GM12878 (cell line): Measurements from ENCODE around the gene MLLT3. TPM values are rescaled to one million over a fixed set of nuclear protein-coding genes. Genes with fewer than 3 reads are reported as not detected.
A peak's percentile ranks its signal among the peaks of the same experiment; 100 is the strongest.

Experiments
- ATAC-seq: fragments of 200-7000 bp; cut with Tn5 transposase; 3 replicates; pipeline ENCODE4 v1.9.1; 2020; ENCODE audit warnings: mild to moderate bottlenecking, moderate library complexity
- BruUV-seq: library from RNA; stranded (reverse); fragments of 400-500 nt; replicated peaks from 2 replicates; lab custom pipeline; 2021; lab: Mats Ljungman, UMichigan
- CTCF ChIA-PET: fragments of 300-600 bp; sonication (Branson Sonifier 250); formaldehyde crosslinking; extraction: SDS; loops from one replicate; lab custom pipeline; 2021; ENCODE audit warnings: inconsistent platforms; lab: Yijun Ruan, JAX
- POLR2A ChIA-PET: fragments of 350-600 bp; formaldehyde crosslinking; extraction: SDS; loops from one replicate; lab custom pipeline; 2021; ENCODE audit warnings: inconsistent platforms; lab: Charles Lee
- RAD21 ChIA-PET: fragments of 300-600 bp; sonication (Branson Sonifier 250); formaldehyde crosslinking; loops from one replicate; lab custom pipeline; 2023; ENCODE audit warnings: antibody characterized with exemption; ENCODE audit not compliant: unreplicated experiment; lab: Charles Lee
- SMC1A ChIA-PET: fragments of 300-600 bp; sonication (Branson Sonifier 250); formaldehyde crosslinking; loops from one replicate; lab custom pipeline; 2023; ENCODE audit not compliant: unreplicated experiment, uncharacterized antibody; lab: Charles Lee
- DNase-seq: peaks from one replicate; pipeline ENCODE4 v3.0.0-alpha.2; 2011; ENCODE audit warnings: low read depth, low spot score
- FAIRE-seq: peaks from 3 replicates; lab custom pipeline; 2011; peaks lifted over from hg19 to GRCh38; lab: Jason Lieb, UNC
- H2AFZ ChIP-seq: 2 replicates; pipeline ENCODE4 v1.6.0; 2011; ENCODE audit warnings: low read depth, low read length, control low read depth; ENCODE audit not compliant: control insufficient read depth
- H3K27ac ChIP-seq: 2 replicates; pipeline ENCODE4 v1.5.1; 2011; ENCODE audit warnings: control low read depth; ENCODE audit not compliant: control insufficient read depth, insufficient read depth
- H3K27me3 ChIP-seq, 2 experiments: replicated peaks in 1 of 2; 2 replicates each; pipeline versions ENCODE4 v1.6.0 to v1.6.1; 2011; ENCODE audit warnings: low read length in 1 of 2; ENCODE audit not compliant: control insufficient read depth in 2 of 2, insufficient read depth in 2 of 2
- H3K36me3 ChIP-seq, 2 experiments: 2 replicates each; pipeline ENCODE4 v1.5.1; 2011; ENCODE audit warnings: low read length in 1 of 2; ENCODE audit not compliant: control insufficient read depth in 2 of 2, insufficient read depth in 2 of 2
- H3K4me1 ChIP-seq: 2 replicates; pipeline ENCODE4 v1.6.1; 2011; ENCODE audit warnings: mild to moderate bottlenecking, low read length, moderate library complexity, mixed read lengths; ENCODE audit not compliant: control insufficient read depth, insufficient read depth
- H3K4me2 ChIP-seq: 2 replicates; pipeline ENCODE4 v1.6.0; 2011; ENCODE audit warnings: control low read depth; ENCODE audit not compliant: control insufficient read depth, insufficient read depth
- H3K4me3 ChIP-seq: fragments of 200-600 bp; sonication (generic); 2 replicates; pipeline ENCODE4 v1.5.1; 2016
- H3K79me2 ChIP-seq: 2 replicates; pipeline ENCODE4 v1.6.0; 2011; ENCODE audit warnings: low read length; ENCODE audit not compliant: control insufficient read depth, insufficient read depth
- H3K9ac ChIP-seq: 2 replicates; pipeline ENCODE4 v1.8.0; 2011; ENCODE audit warnings: low read length, control low read depth, mixed read lengths; ENCODE audit not compliant: control insufficient read depth, insufficient read depth
- H3K9me3 ChIP-seq: replicated peaks from 3 replicates; pipeline ENCODE4 v1.5.1; 2011; ENCODE audit warnings: mild to moderate bottlenecking, low read length; ENCODE audit not compliant: control insufficient read depth, insufficient read depth
- H4K20me1 ChIP-seq: 2 replicates; pipeline ENCODE4 v1.6.0; 2011; ENCODE audit not compliant: control insufficient read depth, insufficient read depth
- ATF2 ChIP-seq: IDR thresholded peaks from 2 replicates; pipeline ENCODE4 v1.6.1; 2012; ENCODE audit warnings: low read length, inconsistent platforms
- EGR1 ChIP-seq, 2 experiments: IDR thresholded peaks; 1 replicate in 1 of 2; 2 replicates in 1 of 2; pipeline ENCODE4 v1.6.1; 2011 to 2012; ENCODE audit warnings: low read depth in 2 of 2, low read length in 2 of 2, borderline replicate concordance in 1 of 2, mild to moderate bottlenecking in 1 of 2, moderate library complexity in 1 of 2
- ELK1 ChIP-seq: IDR thresholded peaks from 2 replicates; pipeline ENCODE4 v1.6.1; 2012; ENCODE audit warnings: low read depth, low read length, improper control_type of control experiment
- HDAC6 ChIP-seq: fragments of 200-600 bp; sonication (generic); IDR thresholded peaks from one replicate; pipeline ENCODE4 v1.8.0; 2017; ENCODE audit warnings: antibody characterized with exemption; ENCODE audit not compliant: unreplicated experiment
- NFXL1 ChIP-seq: fragments of 450-650 bp; IDR thresholded peaks from 2 replicates; pipeline ENCODE4 v1.6.1; 2017; ENCODE audit warnings: antibody characterized with exemption, mild to moderate bottlenecking, borderline replicate concordance
- NR2F1 ChIP-seq: fragments of 450-650 bp; conservative IDR thresholded peaks from 2 replicates; pipeline ENCODE4 v1.6.1; 2017; ENCODE audit warnings: mild to moderate bottlenecking
- STAT1 ChIP-seq: fragments of 450-650 bp; conservative IDR thresholded peaks from 2 replicates; pipeline ENCODE4 v1.6.1; 2014; ENCODE audit warnings: antibody characterized with exemption, mild to moderate bottlenecking
- YBX1 ChIP-seq: fragments of 450-650 bp; IDR thresholded peaks from 2 replicates; pipeline ENCODE4 v1.6.1; 2016; ENCODE audit warnings: antibody characterized with exemption
- WGBS: methylation state at CpG from one replicate; pipeline ENCODE4 v1.1.6; 2016; ENCODE audit warnings: low lambda C conversion rate; ENCODE audit not compliant: insufficient replicate concordance, insufficient coverage; ENCODE audit errors: missing lambda C conversion rate; 5-methylcytosine and 5-hydroxymethylcytosine counted together
- in situ Hi-C: fragments of 300-500 bp; cut with MboI; formaldehyde crosslinking; loops from 9 replicates; pipeline ENCODE4 v1.14.3; 2018; ENCODE audit warnings: mixed read lengths
- intact Hi-C: fragments of 100-400 bp; cut with micrococcal nuclease; formaldehyde crosslinking; loops from one replicate; pipeline ENCODE4 v1.14.2; 2022; ENCODE audit not compliant: unreplicated experiment
- polyA plus RNA-seq, 11 experiments: library from polyadenylated mRNA; depleted of rRNA in 4 of 11; unstranded in 6 of 11; stranded (reverse) in 5 of 11; fragments of >200 nt; fragmentation: Nextera tagmentation in 4 of 11; fragmentation: Illumina TruSeq in 1 of 11; extraction: Ambion mirVana in 4 of 11; extraction: Trizol in 1 of 11; gene quantifications; 1 replicate in 1 of 11; 2 replicates in 10 of 11; pipeline versions ENCODE4 v1.2.1 to v1.2.3, GENCODE V29; 2011 to 2016; ENCODE audit warnings: inconsistent platforms in 2 of 11, missing spikeins in 2 of 11, low read depth in 1 of 11
- total RNA-seq, 4 experiments: library from RNA; depleted of rRNA in 3 of 4; stranded (reverse); fragments of >200 nt in 3 of 4; fragmentation: Illumina TruSeq in 1 of 4; extraction: Trizol in 1 of 4; gene quantifications; 2 replicates each; pipeline versions ENCODE4 v1.2.1 to v1.2.3, GENCODE V29; 2013 to 2021

The MLLT3 gene
- total and polyA plus RNA-seq, 10 of the 15 experiments (the other 5 are each of a cell fraction or from before 2014, with no cell fraction given), result 17.7 to 72.3 (median 35.6) TPM

GRCh38 chr9:20553558-20554149 is 68.6 kb downstream of the MLLT3 start:
- SMC1A ChIA-PET, result interaction anchor here (0.8 to 5.4 kb wide), 23 partner anchors 10 to 388 kb away, joined by 3 to 52 read pairs (median 7); partner anchors contain the start of gene MLLT3
- intact Hi-C loops (loop anchor here (2.0 kb wide), 2 partner anchors 51 to 69 kb away; partner anchors contain the start of gene MLLT3), in situ Hi-C loops (no loop called here)
- no peak for DNase-seq
- H3K79me2 ChIP-seq, result peaks cover 80% of the 10 kb centered on the region
- CTCF ChIA-PET, result interaction anchor here (0.6 to 5.3 kb wide), 22 partner anchors 16 to 387 kb away, joined by 3 to 32 read pairs (median 4); partner anchors contain the start of gene MLLT3
- no peak overlapping the region; the same call in 1 of the 2 replicates for H2AFZ ChIP-seq
- H3K9ac ChIP-seq, result no peak overlapping the region; the same call in 1 of the 2 replicates
- RAD21 ChIA-PET, result interaction anchor here (0.9 to 4.0 kb wide), 22 partner anchors 9 to 446 kb away, joined by 3 to 41 read pairs (median 4); partner anchors contain the start of gene MLLT3
- no peaks in the 10 kb centered on the region; the same call in 2 of the 3 replicates for H3K9me3 ChIP-seq
- no peaks in the 10 kb centered on the region for H3K27me3 ChIP-seq
- 0% methylated on average over 1 of the region's 1 CpG for WGBS
- BruUV-seq, result no TSS peak
- no peaks in the 10 kb centered on the region for H3K36me3 ChIP-seq
- TF ChIP-seq HDAC6 (no peak), EGR1 (IDR thresholded peaks at IDR 0.05; ENCODE audit: borderline replicate concordance in 1 of 2, low read depth in 2 of 2, low read length in 2 of 2) (no peak), YBX1 (no peak), NFXL1 (no peak), ELK1 (no peak), STAT1 (no peak), NR2F1 (peak; percentile 8; the same call in 1 of the 2 replicates), ATF2 (no peak)
- TF ChIP-seq, all 136 proteins: peak for 1
- peak overlapping the region; percentile 66 for H3K27ac ChIP-seq
- POLR2A ChIA-PET, result interaction anchor here (0.5 to 2.5 kb wide), 8 partner anchors 17 to 198 kb away, joined by 3 to 9 read pairs (median 4); partner anchors contain the start of gene MLLT3
- H3K4me1 ChIP-seq, result peaks cover 41% of the 10 kb centered on the region
- peak overlapping the region; percentile 86 for H3K4me2 ChIP-seq
- no peaks in the 10 kb centered on the region for H4K20me1 ChIP-seq
- peak; percentile 50 for ATAC-seq
- FAIRE-seq, result no peak
- peak overlapping the region; percentile 8; the same call in 1 of the 2 replicates for H3K4me3 ChIP-seq
